ENCODE measurements around the gene C1orf122.
A peak's percentile ranks its signal among the peaks of the same experiment; 100 is the strongest.

The C1orf122 gene

DNA sequence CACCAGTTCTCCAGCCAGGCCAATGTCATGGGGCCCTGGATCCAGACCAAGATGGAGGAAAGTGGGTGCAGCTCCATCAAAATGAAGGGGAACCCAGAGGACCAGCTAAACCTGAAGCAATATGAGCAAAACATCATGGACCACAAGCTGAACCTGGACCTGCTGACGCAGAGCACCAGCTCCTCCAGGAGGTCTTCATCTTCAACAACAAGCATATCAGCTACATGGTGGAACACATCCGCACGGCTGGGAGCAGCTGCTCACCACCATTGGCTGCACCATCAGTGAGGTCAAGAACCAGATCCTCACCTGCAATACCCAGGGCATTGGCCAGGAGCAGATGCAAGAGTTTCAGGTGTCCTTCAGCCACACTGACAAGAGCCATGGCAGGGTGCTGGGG, 28.9 kb upstream of the C1orf122 start:
- DNase-seq: no peak
- Histone ChIP-seq H3K4me3 (ENCODE audit: low read depth, low read length) (no peak overlapping the region), H3K36me3 (no peaks in the 10 kb centered on the region), H3K27me3 (no peaks in the 10 kb centered on the region), H3K4me1 (no peaks in the 10 kb centered on the region), H3K9me3 (no peaks in the 10 kb centered on the region)
- TF ChIP-seq CTCF (IDR thresholded peaks at IDR 0.05; ENCODE audit: low read depth, low read length): no peak

- no peak for DNase-seq
- H3K27me3 ChIP-seq: no peaks in the 10 kb centered on the region
- H3K9me3 ChIP-seq: no peaks in the 10 kb centered on the region
- no peaks in the 10 kb centered on the region for H3K4me1 ChIP-seq
- H3K36me3 ChIP-seq: no peaks in the 10 kb centered on the region
- H3K4me3 ChIP-seq (ENCODE audit: low read depth, low read length): no peak overlapping the region
- TF ChIP-seq CTCF (IDR thresholded peaks at IDR 0.05; ENCODE audit: low read depth, low read length): no peak
Measured at GRCh38 chr1:37782491-37782890, 25.1 kb upstream of the C1orf122 start.

- H3K4me3 ChIP-seq (ENCODE audit: low read depth, low read length): no peak overlapping the region; the same call in 1 of the 2 replicates
- TF ChIP-seq CTCF (IDR thresholded peaks at IDR 0.05; ENCODE audit: low read depth, low read length): no peak
- H3K27me3 ChIP-seq: no peaks in the 10 kb centered on the region
- no peak for DNase-seq
- peaks cover 6% of the 10 kb centered on the region for H3K36me3 ChIP-seq
- H3K9me3 ChIP-seq: no peaks in the 10 kb centered on the region
- no peaks in the 10 kb centered on the region for H3K4me1 ChIP-seq
Measured at GRCh38 chr1:37792943-37793686, 14.5 kb upstream of the C1orf122 start.

GRCh38 chr1:37793773-37794371, 13.7 kb upstream of the C1orf122 start, which contains the start of gene MANEAL:
TSS of gene MANEAL (plus strand) at chr1:37793847. CDS start at chr1:37794183, 336 bp downstream.
- Histone ChIP-seq H3K36me3 (peaks cover 8% of the 10 kb centered on the region), H3K4me1 (no peaks in the 10 kb centered on the region), H3K4me3 (ENCODE audit: low read depth, low read length) (peak within 1 kb of the TSS; percentile 72), H3K27me3 (no peaks in the 10 kb centered on the region), H3K9me3 (no peaks in the 10 kb centered on the region)
- DNase-seq: peak; percentile 67
- TF ChIP-seq CTCF (IDR thresholded peaks at IDR 0.05; ENCODE audit: low read depth, low read length): no peak

DNA sequence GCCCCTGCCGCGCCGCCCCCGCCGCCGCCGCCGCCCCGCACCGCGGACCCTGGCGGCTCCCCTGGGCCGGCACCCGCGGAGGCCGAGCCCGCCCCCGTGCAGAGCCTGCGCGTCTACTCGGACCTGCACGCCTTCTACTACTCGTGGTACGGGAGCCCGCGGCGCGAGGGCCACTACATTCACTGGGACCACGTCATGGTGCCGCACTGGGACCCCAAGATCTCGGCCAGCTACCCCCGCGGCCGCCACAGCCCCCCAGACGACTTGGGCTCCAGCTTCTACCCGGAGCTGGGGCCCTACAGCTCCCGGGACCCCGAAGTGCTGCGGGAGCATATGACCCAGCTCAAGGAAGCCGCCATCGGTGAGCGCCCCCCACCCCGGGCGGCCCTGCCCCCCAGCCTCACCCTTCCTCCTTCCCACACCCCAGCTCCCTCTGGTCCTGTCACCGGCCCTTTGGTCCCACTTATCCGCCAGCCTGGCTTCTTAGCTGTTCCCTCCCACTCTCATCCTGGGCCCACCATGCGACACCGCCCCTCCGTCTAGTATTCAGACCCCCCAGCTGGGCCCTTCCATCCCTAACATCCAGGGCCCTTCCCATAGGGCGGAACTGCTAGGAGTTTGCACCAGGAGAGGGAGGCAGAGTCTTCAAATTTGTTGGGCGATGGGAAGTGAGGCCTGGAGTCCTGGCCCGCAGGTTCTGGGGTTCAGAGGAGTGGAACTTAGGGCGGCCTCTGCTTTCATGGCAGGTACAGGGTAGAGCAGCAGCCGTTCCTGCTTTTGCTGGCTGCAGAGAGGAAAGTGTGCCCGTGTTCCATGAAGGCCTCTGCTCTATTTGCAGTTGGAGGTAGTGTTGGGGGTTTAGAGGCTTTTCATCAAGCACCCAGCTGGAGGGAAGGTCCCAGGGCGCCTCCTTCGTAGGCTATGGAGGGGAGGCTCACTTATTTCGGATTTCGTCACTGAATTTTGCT, 12.9 kb upstream of the C1orf122 start:
- Histone ChIP-seq H3K4me3 (ENCODE audit: low read depth, low read length) (peak overlapping the region; percentile 72), H3K4me1 (no peaks in the 10 kb centered on the region), H3K36me3 (peaks cover 8% of the 10 kb centered on the region), H3K27me3 (no peaks in the 10 kb centered on the region), H3K9me3 (no peaks in the 10 kb centered on the region)
- TF ChIP-seq CTCF (IDR thresholded peaks at IDR 0.05; ENCODE audit: low read depth, low read length): peak; percentile 18; the same call in 1 of the 2 replicates
- DNase-seq: peak; percentile 19

All from BE2C (cell line).